Peyer's patch (tissue), 4 donors: ENCODE measurements around the gene PHC2. TPM values are rescaled to one million over a fixed set of nuclear protein-coding genes. Genes with fewer than 3 reads are reported as not detected.

Experiments used
- DNase-seq, 3 donors: peaks; one replicate each; pipeline ENCODE4 v3.0.0-alpha.2; 2017 to 2019
- H3K27ac ChIP-seq, 4 donors: fragments of 200-600 bp; sonication (generic); one replicate each; pipeline ENCODE4 v1.5.1; 2016 to 2019
- H3K27me3 ChIP-seq, 2 donors: fragments of 200-600 bp; sonication (generic); one replicate each; pipeline ENCODE4 v1.5.1; 2019
- H3K36me3 ChIP-seq, 3 donors: fragments of 200-600 bp; sonication (generic); one replicate each; pipeline ENCODE4 v1.5.1; 2016 to 2019
- H3K4me1 ChIP-seq, 4 donors: fragments of 200-600 bp; sonication (generic); one replicate each; pipeline ENCODE4 v1.5.1; 2016 to 2019
- H3K4me3 ChIP-seq, 4 donors: fragments of 200-600 bp; sonication (generic); 1 replicate in 3 of 4; 2 replicates in 1 of 4; pipeline ENCODE4 v1.5.1; 2016 to 2019; ENCODE audit warnings: mild to moderate bottlenecking in 1 of 4
- H3K9me3 ChIP-seq, 4 donors: fragments of 200-600 bp; sonication (generic); one replicate each; pipeline ENCODE4 v1.5.1; 2016 to 2019; ENCODE audit warnings: mild to moderate bottlenecking in 1 of 4
- POLR2A ChIP-seq, 2 donors: fragments of 450-650 bp; IDR thresholded peaks; one replicate each; pipeline ENCODE4 v1.5.1; 2017; ENCODE audit warnings: antibody characterized with exemption in 2 of 2, mild to moderate bottlenecking in 2 of 2, moderate library complexity in 2 of 2
- total RNA-seq, 4 donors: library from RNA; depleted of rRNA; stranded (reverse); fragments of >200 nt; gene quantifications; one replicate each; pipeline ENCODE4 v1.1.0, GENCODE V29; 2016
- TF ChIP-seq, protein P1 (sequence below), 6 experiments: fragments of 450-650 bp in 4 of 6; fragments of 200-600 bp in 2 of 6; sonication (generic) in 1 of 6; IDR thresholded peaks; one replicate each; pipeline ENCODE4 v1.5.1; 2017 to 2019; ENCODE audit warnings: antibody characterized with exemption in 6 of 6, mild to moderate bottlenecking in 3 of 6, moderate library complexity in 1 of 6

The PHC2 gene
- total RNA-seq, 4 donors from 2014 or later = 50.3 to 71.1 (median 65.9) TPM

DNA sequence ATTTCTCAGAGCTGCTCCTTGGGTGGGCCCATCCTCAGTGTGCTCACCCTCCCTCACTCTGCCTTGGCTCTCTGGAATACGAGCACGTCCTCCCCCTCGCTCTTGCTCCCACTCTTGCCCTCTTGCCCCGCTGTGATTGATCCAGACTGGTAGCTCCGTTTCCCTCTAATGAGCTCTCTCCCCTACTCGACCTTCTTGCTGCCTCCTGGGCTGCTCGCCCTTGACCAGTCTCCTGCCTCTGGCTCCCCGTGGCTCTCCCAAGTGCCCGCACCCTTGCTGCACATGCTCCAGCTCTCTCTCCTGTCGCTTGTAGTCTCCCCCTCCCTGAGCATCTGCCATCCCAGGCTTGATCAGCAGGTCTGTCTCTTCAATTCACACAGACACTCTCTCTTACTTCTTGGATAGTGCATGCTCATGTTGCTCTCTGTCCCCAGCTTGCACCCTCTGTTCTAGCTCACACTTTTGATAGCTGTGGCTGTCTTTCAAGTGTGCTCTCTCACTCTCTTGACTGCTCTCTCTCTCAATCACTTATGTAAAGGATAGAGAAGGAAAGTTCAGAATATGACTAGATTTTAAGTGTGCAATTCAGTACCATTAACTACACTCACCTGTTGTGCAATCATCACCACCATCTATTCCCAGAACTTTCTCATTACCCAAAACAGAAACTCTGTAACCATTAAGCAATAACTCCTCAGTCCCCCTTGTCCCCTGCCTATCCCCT, 51.1 kb downstream of the PHC2 start:
- Histone ChIP-seq H3K4me1 (peaks cover 0 to 10% (median 0%) of the 10 kb centered on the region in 4 donors), H3K4me3 (no peak overlapping the region), H3K27me3 (no peaks in the 10 kb centered on the region), H3K27ac (no peak overlapping the region), H3K36me3 (no peaks in the 10 kb centered on the region), H3K9me3 (no peaks in the 10 kb centered on the region)
- no peak for DNase-seq
- TF ChIP-seq, protein P1, sequence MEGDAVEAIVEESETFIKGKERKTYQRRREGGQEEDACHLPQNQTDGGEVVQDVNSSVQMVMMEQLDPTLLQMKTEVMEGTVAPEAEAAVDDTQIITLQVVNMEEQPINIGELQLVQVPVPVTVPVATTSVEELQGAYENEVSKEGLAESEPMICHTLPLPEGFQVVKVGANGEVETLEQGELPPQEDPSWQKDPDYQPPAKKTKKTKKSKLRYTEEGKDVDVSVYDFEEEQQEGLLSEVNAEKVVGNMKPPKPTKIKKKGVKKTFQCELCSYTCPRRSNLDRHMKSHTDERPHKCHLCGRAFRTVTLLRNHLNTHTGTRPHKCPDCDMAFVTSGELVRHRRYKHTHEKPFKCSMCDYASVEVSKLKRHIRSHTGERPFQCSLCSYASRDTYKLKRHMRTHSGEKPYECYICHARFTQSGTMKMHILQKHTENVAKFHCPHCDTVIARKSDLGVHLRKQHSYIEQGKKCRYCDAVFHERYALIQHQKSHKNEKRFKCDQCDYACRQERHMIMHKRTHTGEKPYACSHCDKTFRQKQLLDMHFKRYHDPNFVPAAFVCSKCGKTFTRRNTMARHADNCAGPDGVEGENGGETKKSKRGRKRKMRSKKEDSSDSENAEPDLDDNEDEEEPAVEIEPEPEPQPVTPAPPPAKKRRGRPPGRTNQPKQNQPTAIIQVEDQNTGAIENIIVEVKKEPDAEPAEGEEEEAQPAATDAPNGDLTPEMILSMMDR (IDR thresholded peaks at IDR 0.05) = no peak
- no peak for TF ChIP-seq POLR2A (IDR thresholded peaks at IDR 0.05)

DNA sequence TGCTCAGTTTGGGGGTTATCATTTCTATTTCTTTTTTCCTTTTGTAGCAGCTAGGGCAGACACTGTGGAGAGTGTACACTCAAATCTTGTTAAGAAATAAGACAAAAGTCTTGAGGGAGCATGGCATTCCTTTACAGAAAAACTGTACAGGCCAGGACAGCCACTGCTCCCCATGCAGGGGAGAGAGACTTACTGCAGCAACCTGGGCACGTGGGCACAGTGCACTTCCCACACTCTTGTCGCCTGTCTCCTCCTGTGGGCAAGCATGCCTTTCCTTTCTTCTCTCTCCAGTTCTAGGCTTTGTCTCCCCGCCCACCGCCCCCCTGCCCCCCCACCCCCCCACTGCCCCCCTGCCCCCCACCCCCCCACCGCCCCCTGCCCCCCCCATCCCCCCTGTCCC, 51.9 kb downstream of the PHC2 start:
- TF ChIP-seq POLR2A (IDR thresholded peaks at IDR 0.05) = no peak
- TF ChIP-seq, protein P1 (IDR thresholded peaks at IDR 0.05) = no peak
- no peak for DNase-seq
- no peaks in the 10 kb centered on the region for H3K27me3 ChIP-seq
- no peaks in the 10 kb centered on the region for H3K36me3 ChIP-seq
- H3K9me3 ChIP-seq = no peaks in the 10 kb centered on the region
- H3K4me3 ChIP-seq = no peak overlapping the region
- no peak overlapping the region for H3K27ac ChIP-seq
- H3K4me1 ChIP-seq = peaks cover 0 to 2% (median 0%) of the 10 kb centered on the region in 4 donors

DNA sequence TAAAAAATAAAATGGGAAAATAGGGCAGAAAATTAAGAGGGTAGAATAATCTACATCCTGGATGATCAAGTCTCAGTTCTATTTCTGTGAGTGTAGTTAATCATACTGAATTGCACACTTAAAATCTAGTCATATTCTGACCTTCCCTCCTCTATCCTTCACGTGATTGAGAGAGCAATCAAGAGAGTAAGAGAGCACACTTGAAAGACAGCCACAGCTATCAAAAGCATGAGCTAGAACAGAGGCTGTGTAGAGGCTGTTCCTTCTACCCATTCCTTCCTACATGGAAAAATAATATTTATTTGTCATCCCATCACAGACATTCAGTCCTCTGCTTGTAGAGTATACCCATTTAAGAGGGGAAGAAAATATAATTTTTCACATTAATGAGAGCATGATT, 52.4 kb downstream of the PHC2 start:
- Histone ChIP-seq H3K4me3 (no peak overlapping the region), H3K9me3 (no peaks in the 10 kb centered on the region), H3K36me3 (no peaks in the 10 kb centered on the region), H3K27me3 (no peaks in the 10 kb centered on the region), H3K4me1 (no peaks in the 10 kb centered on the region), H3K27ac (no peak overlapping the region)
- no peak for DNase-seq
- TF ChIP-seq, protein P1 (IDR thresholded peaks at IDR 0.05) = no peak
- TF ChIP-seq POLR2A (IDR thresholded peaks at IDR 0.05) = no peak

DNA sequence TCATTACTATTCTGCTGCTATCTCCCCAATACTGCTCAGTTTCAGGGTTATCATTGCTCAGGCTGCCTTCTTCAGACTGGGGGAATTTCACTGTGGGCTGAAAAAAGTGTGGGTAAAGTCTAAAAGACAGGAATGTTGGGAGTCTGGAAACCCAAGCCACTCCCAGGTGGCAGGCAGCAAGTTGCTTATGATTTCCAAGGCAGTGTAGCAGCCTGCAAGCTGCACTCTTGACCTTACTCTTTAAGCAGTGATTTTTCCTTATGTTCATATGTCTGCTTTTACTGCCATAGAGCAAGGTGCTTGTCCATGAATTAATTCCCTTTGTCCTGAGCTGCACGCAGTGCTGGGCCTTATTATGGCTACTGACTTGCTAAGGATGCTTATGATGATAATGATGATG, 53.1 kb downstream of the PHC2 start:
- Histone ChIP-seq H3K4me1 (no peaks in the 10 kb centered on the region), H3K4me3 (no peak overlapping the region), H3K9me3 (no peaks in the 10 kb centered on the region), H3K36me3 (no peaks in the 10 kb centered on the region), H3K27ac (no peak overlapping the region), H3K27me3 (no peaks in the 10 kb centered on the region)
- no peak for DNase-seq
- no peak for TF ChIP-seq POLR2A (IDR thresholded peaks at IDR 0.05)
- TF ChIP-seq, protein P1 (IDR thresholded peaks at IDR 0.05) = no peak

DNA sequence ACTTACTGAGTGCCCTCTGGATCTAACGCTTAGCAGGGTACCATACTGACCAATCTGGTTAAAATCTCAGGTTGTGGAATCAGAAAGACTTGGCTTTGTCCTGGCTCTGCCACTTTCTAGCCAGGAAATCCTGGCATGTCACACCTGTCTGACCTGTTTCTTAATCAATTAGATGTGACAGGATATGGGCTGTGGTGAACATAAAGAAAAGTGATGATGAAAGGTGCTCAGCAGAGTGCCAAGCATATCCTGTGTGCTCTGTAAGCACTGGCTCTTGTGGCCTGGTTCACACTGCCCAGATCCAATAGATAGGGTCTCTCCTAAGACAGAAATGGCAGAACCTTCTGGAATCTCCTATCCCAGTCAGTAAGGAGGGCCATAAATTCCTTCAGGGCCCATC, 53.9 kb downstream of the PHC2 start:
- Histone ChIP-seq H3K4me3 (no peak overlapping the region), H3K27me3 (no peaks in the 10 kb centered on the region), H3K4me1 (no peaks in the 10 kb centered on the region), H3K36me3 (no peaks in the 10 kb centered on the region), H3K27ac (no peak overlapping the region), H3K9me3 (no peaks in the 10 kb centered on the region)
- TF ChIP-seq POLR2A (IDR thresholded peaks at IDR 0.05) = no peak
- TF ChIP-seq, protein P1 (IDR thresholded peaks at IDR 0.05) = no peak
- DNase-seq = no peak
